Activated CD4-positive, alpha-beta T cell treated with anti-CD3 and anti-CD28 coated beads for 48 hours (primary cell): ENCODE measurements around the gene DEGS2.

Experiments
- DNase-seq: peaks from one replicate; pipeline ENCODE4 v3.0.0-alpha.2; 2020

DEGS2 gene

DNA sequence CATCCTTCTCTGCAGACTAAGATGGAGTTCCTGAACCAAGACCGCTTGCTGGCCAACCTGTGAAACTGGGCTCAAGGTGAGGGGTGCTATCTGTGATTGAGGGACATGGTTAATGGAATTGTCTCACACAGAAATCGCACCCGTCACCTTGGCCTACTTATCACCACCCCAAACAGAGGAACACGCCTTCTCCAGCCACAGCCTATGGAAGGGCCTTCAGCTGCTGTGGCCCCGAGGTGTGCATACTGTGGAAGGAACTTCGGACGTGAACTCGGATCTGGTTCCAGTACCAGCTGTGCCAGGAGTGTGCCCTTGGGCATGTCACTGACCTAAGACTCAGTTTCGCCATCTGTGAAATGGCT is 49.9 kb downstream of the DEGS2 start:
- no peak for DNase-seq

DNA sequence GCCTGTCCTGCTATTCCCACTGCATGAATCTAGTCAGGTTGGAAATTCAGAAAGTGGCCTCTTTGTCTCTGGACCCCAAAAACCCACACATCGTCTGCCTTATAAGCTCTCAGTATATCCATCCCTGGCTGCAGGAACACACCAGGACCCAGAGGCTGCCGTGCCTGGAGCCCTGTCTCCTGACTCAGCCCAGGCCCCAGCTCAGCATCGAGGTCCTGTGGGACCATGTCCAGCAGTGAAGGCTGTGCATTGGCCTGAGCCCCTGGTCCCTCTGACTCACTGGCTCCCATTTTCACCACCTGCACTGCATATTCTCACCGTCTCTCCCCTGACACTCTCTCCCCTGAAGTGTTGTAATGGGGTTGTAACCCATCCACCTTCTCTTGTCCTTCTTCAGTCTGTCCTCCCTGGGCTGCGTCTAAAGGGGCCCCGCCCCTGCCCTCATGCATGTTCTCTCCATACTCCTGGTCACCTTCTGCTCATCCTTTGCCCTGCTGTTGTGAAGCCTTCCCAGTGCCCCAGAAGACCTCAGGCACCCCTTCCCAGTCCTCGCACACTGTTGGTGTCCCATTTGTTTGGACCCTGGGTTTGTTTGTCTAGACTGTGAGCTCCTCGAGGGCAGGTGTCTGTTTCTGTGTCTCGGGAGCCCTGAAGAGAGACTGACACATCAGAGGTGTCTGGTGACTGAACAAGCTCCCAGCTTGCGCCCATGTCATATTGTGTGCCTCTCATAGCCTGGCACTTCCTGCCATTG is 50.4 kb downstream of the DEGS2 start:
- no peak for DNase-seq

DNA sequence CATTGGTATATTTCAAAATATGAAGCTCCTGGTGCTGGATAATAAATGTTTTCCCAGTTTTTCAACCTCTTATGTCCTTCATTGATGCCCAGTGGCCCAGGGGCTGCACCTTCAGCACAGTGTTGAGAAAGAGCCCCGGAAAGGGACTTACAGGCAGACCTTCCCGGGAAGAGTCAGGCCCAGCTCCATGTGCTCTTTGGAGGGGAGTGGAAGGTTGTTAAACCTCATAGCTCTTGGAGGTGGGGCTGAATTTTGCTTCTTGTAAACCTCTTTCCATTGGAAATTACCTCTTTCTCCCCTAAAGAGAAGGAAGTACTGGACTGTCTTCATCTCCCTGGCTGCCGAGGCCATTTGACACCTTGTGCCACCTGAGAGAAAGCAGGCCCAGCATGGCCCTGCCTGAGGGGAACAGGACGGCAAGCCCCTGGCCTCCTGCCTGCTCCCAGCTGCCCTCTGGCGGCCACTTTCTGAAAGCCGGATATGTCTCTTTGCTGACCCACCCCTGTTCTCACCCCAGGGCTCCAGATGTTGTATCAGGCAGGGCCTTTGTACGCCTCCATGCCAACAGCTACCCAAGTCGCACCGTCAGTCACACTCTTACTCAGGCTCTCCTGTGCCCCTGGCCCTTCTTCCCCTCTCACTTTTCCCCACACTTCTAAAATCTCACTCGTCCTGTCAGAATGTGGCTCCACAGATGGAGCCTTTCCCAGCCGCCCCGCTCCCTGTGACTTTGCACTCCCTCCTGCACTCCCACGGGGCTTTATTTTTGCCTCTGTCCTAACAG is 51.2 kb downstream of the DEGS2 start:
- peak; percentile 94 for DNase-seq

DNA sequence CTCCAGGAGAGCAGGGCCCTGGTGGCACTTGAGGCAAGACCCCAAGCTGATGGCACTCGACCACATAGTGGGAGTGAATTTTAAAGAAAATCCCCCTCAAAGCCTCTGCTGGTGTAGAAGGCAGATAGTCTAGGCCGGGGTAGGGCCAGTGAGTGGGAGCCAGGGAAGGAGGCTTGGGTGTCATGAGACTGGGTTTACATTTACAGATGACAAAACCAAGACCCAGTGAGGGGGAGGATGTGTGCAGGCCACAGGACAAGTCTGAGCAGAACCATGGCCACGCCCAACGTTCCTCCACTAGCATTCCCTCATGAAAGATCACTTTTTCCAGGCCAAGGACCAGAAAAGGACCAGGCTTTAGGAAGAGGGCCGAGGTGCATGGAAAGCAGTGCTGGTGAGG is 52.2 kb downstream of the DEGS2 start:
- DNase-seq, result no peak

- DNase-seq, result peak; percentile 78
These were observed 53.0 kb downstream of the DEGS2 start for GRCh38 chr14:100106250-100107112.

DNA sequence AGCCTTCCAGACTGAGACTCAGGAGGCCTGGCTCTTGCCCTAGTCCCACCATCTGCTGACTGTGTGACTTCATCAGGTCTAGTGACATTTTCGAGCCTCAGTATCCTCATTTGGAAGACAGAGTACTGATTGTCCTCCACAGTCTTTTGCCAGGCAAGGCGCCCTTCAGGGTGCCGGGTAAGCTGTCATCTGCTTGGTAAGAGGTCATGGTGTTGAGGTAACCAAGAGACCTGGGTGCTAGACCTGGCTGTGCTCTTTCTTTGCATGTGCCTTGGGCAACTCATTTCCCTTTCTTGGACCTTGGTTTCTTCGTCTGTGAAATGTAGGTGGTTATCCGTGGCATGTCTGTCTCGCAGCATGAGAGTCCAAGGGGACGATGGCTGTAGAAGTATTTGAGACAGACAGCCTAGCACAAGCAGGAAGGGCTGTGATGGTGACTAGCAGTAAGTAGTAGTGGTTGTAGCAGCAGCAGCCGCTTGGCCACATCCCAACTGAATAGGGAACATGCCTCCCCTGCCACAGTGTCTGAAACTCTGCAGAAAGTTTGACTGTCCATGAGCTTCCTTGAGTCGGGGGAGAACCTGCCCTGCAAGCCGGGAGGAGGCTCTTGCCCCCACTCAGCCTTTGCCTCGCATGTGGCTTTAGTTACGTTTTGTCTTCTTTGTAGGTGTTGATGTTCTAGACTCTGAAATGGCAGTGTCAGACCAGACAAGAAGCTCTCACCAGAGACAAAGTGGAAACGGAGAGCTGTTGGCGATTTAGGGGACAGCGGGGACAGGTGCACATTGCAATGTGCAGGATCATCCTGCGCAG is 53.9 kb downstream of the DEGS2 start:
- DNase-seq, result no peak

DNA sequence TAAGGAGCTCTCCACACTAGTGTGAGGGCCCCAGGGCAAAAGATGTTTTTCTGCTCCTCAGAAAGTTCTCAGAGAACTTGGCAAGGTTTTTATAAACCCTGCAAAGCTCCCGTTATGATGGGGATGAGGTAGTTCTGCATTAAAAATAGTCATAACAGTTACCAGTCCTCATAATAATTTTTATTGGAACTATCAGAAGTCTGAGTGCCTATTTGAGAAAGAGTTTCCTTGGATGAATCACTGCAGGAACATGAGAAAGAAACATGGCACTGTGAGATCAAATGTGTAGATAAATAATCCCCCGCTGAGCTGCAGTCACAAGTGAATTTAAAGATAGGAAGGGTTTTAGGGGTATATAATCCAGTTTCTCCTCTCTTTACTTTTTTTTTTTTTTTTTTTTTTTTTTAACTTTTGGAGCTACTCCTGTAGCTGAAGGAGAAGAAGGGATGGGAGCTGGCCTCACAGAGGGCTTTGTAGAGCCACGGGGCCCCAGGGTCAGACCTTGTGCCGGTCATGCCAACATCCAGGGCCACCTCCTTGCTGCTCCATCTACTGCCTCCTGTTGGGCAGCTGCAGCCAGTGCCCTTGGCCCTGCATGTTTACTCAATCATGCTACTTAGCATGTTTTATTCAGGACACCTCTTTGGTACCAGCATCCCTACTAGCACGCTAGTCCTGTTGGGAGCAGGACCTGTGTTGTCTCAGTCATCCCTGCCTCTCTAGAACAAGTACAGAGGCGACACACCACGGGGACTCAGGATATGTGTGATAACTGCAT is 54.7 kb downstream of the DEGS2 start:
- peak; percentile 46 for DNase-seq

DNA sequence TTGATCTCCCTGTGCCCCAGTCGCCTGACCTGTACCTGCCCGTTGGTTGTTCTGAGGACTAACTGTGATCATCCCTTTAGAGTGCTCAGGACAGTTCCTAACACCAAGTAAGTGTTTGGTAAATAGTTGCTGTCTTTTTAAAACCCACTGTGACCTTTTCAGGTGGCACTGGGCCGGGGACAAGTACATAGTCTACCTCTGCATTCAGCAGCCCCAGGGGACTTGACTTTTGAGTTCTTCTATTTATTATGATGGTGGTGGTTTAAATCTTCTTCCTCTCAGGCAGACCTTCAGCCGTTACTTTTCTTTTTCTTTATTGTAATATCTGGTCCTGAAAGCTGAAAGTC is 55.5 kb downstream of the DEGS2 start:
- DNase-seq, result no peak

DNA sequence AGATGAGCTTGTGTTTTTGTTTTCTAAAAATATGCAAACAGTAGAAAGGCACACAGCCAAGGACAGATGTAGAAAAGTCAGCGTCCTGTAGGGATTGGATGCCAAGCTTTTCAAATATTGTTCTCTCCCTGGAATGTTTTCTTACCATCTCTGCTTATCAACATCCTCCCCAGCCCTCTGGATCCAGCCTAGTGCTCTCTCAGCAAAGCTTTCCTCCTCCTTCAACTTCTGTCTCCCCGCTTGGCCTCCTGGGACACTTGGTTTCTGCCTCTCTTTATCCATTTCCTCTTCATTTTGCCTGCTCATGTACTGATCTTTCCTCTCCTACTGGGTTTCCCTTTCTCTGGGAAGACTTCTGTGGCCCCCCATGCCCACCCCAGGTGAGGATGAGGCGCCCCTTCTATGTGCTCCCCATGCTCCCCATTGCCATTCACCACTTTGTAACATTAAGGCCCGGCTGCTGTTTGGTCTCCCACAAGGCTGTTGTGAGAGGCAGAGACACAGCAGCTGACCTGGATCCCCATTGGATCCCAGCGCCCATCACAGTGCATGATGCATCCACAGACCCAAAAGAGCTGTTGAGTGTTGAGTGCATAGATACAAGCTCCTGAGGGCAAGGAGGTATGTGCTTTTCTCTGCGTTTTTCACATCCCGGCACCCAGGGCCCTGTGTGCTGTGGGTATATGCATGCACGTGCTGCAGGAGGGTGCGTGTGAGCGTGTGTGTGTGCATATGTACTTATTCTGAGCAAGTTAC is 56.0 kb downstream of the DEGS2 start:
- DNase-seq, result peak; percentile 61

DNA sequence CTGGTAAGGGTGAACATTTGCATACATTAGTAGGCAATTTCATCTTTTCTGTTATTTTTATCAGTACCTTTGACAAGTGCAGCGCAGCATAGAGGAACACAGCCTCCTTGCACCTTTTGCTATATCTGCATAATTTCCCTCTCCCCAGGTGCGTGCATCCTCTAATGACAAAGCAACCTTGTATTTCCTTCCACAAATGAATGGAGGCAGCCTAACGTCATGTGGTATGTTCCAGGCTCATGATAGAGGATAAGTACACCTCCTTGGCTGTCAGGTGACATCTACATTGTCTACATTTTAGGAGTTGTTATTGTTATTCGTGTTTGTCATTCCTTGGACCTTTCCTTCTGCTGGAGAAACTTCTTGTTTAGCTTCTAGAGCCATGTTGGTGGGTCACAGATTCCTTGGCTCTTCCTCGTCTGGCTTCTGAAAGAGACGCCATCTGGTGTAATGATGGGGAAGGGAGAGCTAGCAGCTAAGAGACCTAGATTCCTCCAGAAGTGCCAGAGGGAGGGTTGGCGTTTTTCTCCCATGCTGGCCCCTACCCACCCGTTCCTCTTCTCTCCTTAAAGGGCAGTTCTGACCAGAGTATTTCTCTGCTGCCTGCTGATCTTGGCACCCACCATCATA is 57.2 kb downstream of the DEGS2 start:
- no peak for DNase-seq

DNA sequence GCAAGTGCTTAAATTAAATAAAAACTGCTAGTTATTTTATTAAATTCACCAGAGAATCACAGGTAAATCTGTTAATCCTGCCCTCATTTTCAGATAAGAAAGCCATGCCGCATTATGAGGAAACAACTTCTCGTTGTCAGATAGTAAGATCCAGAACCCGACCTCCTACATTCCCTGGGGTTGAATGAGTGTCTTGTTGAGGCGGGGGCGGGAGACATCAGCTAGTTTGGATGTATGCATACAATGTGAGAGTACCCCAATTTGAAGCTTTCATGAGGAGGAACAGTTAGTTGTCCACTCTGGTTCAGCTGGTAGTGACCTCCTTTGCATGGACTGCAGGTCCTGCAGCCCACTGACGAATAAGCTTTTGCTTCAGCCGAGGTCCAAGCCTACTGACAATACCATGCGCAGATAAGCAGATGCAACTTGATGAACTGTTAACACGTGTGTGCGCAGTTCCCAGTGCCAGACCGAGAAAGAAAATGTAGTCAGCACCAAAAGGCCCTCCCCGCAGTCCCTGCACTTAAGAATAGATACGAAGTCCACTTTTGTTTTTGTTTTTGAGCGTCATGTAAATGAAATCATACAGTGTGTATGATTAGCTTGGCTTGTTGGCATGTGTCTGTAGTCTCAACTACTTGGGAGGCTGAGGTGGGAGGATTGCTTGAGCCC is 59.3 kb downstream of the DEGS2 start:
- peak; percentile 51 for DNase-seq

DNA sequence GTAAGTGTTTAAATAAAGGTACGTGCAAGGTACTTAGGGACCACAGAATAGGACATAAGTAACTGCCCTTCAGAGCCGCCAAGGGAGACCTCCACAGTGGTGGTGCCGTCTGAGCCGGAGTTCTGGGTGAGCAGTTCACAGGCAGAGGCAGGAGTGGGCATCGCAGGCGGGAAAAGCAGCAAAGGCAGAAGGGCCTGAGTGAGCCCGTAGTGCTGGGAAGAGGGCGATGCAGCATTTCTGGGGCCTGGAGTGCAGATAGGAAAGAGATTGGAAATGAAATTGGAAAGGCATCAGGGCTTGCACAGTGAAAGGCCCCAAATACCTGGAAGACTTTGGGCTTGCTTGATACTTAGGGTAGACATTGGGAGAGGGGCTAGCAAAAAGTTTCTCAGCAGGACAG is 61.3 kb downstream of the DEGS2 start:
- no peak for DNase-seq

DNA sequence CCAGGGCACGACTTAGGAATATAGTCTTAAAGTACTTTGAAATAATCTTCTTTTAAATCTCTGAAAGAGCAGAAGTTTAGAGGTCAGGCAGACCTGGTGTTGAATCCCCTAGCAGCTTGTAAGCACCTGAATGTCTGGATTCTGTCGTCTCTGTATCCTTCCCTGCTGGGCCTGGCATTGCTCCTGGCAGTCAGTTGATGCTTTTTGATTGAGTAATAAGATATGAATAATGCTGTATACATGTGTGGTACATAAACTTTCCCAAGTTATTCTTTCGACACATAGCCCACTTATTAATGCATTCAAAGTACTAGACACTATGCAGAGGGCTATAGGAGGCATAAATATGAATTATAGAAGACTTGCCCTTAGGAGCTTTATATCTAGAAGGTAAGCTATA is 62.8 kb downstream of the DEGS2 start:
- DNase-seq, result no peak
